GM21367 (cell line): ENCODE measurements around the gene PSMC3.

Source experiments
- ATAC-seq: cut with Tn5 transposase; IDR thresholded peaks from one replicate; pipeline ENCODE4 v1.9.1; 2021; ENCODE audit not compliant: unreplicated experiment

Gene PSMC3

DNA sequence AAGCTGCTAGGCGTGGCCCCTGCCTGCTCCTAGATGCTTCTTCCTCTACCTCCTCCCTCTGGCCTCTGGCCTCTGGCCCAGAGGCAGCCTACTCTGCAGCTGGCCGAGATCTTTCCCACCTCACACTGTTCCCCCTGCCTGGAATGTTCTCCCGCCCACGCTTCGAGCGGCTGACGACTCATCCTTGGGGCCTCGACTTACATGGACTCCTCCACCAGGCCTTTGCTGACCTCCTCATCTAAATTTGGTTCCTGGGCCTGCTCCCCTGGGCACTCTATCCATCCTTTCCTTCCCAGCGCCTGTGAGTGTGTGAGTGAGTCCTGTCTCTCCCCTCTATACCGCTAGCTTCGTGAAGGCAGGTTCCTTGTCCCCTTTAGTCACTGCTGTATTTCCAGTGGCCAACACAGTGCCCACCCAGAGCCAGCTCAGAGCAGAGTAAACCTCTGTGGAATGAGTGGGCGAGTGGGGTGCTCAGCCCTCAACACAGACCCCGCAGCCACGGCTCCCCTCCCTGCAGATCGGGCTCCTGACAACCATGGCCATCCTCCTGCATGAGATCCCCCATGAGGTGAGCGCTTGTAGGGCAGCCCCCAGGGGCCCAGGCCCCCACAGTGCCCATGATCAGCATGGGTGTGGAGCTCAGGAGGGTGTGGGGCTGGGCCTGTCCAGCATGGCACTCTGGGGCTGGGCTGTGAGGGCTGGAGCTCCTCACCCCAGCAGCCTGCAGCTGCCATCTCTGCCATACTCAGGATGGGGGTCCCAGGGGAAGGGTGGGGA lies 12.1 kb downstream of the PSMC3 start:
- ATAC-seq, result no peak

DNA sequence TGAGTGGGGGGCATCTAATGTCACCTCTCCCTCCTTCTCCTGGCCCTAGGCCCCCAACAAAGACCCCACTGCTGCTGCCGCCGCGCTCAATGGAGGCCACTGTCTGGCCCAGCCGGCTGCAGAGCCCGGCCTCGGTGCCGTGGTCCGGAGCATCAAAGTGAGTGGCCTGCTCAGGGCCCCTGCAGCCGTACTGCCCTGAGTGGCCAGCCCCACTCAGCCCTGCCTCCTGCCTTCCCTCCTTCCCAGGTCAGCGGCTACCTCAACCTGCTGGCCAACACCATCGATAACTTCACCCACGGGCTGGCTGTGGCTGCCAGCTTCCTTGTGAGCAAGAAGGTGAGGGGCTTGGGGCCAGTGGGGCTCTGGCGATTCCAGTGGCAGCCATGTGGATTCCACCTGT lies 12.9 kb downstream of the PSMC3 start:
- no peak for ATAC-seq

DNA sequence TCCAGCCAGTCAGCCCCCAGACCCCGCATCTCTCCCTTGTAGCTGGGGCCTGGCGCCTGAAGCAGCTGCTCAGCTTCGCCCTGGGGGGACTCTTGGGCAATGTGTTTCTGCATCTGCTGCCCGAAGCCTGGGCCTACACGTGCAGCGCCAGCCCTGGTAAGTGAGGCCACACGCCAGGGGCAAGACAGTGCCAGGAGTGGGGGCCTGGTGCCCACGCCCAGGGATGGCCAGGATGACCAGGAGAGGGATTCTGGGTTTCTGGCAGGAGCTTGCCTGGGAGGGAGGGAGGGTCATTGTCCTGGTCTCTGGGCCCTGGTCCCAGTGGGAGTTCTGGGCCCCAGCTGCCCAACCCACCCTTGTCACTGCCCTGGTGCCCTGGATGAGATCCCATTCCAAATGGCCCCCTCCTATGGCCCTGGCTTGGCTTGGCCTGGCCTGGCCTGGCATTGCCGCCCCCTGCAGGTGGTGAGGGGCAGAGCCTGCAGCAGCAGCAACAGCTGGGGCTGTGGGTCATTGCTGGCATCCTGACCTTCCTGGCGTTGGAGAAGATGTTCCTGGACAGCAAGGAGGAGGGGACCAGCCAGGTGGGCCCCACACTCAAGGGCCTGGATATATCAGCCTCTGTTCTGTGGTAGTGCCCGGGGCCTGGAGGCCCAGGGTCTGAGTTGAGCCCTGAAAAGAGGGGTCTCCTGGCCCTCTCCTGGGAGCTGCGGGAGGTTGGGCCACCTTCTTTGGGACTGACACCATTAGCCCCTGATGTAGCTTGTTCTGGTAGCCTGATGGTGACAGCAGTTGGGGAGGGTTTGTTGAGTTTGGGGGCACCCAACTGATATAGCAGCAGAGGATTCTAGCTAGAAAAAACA lies 14.1 kb downstream of the PSMC3 start:
- ATAC-seq, result no peak

DNA sequence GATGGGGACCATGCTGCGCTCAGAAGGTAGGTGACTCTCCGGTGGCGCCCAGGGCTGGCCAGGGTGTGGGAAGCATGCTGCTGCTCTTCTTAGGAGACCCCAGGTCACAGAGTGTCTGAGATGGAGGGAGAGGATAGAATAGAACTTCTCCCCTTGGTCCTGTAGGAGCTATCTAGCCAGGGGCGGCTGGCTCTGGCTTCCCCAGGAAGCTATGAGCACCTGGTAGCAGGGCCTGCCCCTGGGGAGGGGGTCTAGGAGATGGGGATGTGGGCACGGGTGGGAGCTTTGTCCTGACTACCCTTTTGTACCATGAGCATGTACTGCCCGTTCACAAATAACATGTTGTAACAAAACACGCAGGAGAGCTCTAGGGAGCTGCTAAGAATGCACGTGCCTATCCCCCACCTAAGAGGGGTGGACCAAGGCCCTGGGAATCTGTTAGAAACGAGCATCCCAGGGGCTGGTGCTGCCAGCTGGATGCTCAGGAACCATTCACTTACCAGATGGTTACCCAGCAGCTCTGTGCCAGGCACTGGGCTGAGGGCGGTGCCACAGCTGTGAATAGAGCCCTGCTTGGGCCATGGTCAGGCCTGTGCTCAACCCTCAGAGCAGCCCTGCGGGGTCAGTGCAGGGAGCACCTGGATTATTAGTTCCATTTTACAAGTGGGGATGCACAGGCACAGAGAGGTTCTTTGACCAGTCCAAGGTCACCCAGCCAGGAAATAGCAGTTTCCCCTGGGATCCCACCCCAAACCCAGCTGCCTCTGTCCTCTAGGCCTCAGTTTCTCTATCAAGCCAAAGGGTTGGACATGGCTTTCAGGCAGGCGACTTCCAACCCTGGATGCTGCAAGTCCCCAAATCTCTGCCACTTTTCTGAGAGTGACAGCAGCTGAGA lies 15.6 kb downstream of the PSMC3 start:
- no peak for ATAC-seq

DNA sequence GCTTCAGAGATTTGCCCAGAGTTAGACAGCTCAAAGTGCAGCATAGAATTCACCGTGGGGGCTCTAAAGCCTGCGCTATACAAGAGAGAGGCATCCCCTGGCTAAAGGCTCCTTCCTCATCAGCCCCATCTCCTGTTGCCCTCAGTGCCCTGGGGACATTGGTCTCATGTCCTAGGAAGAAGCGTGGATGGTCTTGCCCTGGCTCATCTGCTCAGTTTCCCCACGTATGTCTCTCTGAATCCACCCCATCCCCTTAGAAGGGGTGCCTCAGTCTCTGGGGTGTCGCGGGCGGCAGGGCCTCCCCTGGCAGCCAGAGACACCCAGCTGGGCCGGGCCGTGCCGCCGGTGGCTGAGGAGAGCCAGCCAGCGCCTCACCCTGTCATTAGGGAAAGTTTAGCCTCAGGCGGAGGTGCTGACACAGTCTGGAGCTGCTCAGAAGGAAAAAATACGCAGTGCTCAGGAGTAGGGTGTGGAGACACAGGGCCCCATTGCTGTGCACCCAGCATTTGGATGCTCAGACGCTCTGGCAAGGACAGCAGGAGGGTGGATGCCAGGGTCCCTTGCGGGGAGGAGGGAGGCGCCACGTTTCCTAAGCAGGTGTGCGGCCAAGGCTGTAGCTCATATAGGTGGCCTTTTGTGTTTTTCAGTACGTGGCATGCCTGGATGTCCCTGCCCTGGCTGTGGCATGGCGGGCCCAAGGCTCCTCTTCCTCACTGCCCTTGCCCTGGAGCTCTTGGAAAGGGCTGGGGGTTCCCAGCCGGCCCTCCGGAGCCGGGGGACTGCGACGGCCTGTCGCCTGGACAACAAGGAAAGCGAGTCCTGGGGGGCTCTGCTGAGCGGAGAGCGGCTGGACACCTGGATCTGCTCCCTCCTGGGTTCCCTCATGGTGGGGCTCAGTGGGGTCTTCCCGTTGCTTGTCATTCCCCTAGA lies 16.5 kb downstream of the PSMC3 start:
- ATAC-seq, result no peak

DNA sequence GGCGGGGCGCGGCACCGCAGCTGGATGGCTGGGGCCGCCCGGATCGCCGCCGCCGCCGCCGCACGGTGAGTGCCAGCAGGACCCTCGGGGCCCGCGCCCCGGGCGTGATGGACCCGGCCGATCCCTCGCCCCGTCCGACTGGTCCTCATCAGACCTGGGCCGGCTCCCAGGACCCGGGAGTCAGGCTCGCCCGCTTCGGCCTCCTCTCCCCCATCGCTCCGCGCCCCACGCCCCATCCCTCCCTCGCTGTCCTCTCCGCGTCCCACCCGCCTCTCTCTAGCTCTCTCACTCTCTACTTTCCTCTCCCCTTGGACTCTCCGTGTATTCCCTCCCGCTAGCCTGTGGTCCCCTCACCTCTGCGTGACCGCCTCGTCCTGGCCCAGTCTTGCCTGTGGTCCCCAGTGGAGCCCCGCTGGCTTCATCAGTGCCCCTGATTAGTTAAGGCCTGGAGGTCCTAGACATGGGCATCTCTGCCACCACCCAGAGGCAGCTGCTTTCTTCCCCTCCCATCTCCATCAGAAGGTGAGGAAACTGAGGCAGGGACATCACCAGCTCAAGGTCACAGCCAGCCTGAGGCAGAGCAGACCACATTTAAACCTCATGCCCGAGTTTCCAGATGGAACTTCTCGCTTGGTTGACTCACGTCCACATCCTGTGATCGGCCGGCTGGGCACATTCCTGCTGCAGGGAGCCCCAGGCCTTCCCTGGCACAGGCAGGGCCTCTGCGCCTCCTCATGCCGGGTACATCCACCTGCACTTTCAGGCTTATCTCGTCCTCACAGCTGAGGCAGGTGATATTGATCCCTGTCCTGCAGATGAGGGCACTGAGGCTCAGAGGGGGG lies 17.4 kb downstream of the PSMC3 start:
- ATAC-seq, result no peak

DNA sequence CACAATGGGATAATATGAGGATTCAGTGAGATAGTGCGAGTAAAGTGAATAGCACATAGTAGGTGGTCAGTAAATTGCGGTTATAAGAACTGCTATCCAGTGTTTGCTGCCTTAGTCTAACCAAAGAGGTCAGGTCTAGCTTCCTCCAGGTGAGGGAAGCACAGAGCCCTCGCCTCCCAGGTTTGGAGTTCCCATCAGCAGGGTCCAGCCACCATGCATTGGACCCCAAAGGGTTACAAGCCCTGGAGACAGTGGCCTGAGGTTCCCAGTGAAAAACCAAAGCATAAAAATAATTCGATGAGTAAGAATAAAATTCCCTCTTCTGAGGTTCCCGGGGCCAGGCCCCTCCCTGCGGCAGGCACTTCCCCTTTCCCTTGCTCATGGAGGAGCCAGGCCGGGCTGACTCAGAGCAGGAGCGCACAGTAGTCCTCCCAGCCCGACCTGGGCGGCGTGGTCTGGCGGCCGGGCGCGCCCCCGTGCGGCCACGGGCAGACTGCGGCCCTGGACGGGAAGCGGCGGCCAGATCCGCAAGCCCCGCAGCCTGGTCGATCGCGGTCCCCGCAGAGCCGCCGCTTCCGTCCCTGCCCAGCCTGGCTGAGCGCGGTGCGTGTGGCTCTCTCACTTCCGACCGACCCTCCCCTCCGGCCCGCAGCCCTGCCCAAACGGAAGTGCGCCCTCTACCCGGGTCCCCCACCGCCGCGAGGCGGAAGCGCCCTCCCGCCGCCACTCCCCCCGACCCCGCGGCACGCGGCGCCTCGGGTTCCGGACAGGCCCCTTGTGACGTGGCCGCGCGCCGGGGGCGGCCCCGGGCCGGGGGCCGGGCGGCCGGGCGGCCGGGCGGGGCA lies 18.3 kb downstream of the PSMC3 start, which contains the start of gene SLC39A13:
TSS of gene SLC39A13 (plus strand) at position 845 of the 845 bp plus-strand sequence. CDS start 1,505 bp downstream, outside the sequence.
- ATAC-seq, result peak; percentile 77

DNA sequence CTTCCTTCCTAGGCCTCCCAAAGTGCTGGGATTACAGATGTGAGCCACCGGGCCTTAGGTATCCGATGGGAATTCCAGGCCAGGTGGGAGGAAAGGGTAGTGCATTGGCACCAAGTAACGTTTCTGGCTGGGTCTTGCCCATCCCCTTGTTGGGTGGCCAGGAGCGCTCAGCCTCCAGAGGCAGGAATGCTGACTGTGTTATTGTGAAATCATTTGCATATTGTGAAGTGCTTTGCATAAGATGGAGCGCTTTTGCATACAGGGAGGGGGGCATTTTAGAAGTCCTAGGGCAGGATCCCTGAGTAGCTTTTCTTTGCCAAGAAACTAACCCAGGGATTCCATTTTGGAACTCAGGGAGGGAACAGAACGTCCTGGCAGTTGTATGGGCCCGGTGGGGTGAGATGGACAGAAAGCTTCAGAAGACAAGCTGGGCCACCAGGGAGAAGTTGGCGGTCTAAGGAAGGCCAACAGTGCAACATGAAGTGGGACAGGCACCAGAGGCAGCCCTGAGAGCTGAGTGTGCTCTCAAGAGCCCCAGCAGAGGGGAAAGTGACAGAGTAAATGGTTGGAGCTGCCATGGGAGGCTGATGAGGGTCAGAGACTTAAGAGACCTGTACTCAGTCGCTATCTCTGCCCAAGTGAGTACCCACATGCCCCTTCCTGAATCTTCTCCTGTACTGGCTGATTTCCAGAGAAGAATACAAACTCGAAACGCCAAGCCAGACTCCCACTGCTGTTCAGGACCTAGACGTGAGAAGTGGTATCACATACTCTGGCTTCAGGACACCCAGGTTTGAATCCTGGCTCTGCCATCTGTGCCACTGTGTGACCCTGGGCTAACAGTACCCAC lies 19.1 kb downstream of the PSMC3 start:
- no peak for ATAC-seq

DNA sequence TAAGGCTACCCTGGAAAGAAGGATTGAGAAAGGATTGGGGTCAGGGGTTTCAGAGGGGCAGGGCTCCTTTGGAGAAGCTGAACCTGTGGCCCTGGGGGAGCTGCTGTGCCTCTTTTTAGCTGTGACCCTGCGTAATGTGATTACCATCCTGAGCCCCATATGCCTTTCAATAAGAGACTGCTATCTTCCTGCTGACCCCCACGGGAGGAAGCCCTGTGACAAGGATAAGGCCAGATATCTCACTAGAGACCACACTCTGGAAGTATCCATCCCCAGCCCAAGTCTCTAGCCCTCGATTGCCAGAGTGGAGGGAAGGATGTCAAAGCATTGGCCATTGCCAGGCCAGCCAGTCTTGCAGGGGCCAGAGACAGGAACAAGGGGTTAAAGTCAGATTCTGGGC lies 22.7 kb downstream of the PSMC3 start:
- ATAC-seq, result no peak

DNA sequence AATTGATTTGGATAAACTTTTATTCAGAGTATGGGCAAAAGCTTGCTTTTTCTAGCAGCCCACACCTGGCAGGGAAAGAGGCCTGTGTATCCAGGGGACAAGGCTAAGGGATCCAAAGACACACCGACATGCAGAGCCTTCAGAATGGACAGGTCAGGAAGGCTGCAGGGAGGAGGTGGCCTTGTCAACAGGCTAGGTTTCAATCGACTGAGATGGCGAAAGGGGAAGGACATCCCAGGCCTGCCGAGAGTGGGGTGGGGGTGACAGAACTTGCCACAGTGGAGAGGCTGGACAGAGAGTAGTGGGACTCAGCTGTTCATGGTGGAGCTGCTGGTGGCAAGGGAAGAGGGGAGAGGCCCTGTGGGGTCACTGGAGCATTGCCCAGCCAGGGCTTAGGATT lies 23.1 kb downstream of the PSMC3 start:
- ATAC-seq, result no peak

DNA sequence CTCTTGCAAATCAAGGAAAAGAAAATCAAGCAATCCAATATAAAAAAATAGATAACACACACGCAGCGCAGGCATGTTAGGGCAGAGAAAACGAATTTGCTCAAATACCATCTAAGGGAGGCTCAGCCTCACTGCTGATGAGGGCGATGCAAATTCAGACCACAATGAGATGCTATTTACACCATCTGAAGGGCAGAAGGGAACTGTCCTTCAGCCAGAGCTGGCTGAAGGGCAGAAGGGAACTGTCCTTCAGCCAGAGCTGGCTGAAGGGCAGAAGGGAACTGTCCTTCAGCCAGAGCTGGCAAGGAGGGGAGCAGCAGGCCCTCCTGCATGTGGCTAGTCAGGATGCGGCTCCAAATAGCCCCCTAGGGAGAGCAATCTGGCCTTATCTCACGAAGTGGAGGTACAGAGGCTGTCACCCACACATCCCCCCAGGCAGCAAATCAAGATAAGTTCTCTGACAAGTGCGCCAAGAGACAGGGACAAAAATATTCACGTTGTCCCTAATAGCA lies 25.4 kb downstream of the PSMC3 start:
- peak; percentile 63 for ATAC-seq

DNA sequence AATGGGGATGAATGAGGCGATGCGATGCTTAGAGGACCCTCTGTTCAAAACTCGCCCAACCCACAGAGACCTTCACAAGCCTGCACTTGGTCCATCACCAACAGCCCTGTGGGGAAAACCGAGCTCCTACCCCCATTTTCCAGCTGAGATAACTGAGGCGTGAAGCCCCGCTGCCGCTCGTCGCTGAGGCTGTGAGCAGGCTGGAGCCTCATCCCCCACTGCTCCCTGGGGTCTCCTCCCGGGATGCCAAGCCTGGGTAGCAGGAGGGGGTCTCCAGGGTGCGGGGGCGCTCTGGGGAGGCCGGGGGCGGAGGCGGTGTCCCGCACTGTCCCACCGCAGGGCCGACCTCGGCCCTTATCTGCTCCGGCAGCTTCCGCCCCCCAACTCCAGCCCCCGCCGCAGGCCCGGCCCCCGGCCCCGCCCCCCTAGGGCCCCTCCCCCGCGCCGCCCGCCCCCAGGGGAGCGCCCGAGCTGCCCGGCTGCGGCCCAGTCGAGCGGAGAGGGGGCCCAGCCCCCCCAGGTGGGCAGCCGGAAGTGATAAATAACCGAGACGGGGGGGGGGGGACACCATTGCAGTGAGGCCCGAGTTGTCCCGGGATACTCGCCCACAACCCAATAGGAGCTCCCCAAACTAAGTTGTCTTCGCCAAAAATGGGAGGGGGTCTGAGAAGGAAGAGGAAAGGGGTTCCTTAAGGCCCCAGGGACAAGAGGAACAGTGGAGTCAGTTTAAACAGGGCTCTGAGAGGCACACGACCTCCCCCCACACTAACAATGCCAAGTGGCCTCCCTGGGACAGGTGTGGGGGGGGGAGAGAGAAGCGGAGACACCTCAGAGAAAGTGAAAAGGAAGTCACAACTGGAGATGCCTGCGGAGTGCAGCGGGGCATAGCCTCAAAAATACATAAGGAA lies 26.1 kb downstream of the PSMC3 start:
- peak; percentile 17 for ATAC-seq

DNA sequence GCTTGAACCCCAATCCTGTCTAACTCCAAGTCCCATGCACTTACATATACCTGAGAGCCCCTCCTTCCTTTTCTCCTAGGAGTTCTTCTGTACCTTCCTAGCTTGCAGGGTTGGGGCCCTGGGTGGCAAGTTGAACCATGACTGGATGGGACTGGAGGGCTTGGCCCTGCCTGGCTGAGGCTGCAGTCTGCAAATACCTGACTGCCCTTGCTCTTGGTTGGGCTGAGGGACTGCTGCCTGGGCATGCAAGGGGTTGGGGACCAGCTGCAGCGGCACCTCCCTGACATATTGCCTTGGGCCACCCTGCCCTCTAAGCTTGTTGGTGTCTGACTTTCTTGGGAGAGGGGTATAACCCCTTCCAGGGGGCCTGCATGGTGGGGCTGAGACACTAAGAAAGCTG lies 27.7 kb downstream of the PSMC3 start:
- ATAC-seq, result no peak

DNA sequence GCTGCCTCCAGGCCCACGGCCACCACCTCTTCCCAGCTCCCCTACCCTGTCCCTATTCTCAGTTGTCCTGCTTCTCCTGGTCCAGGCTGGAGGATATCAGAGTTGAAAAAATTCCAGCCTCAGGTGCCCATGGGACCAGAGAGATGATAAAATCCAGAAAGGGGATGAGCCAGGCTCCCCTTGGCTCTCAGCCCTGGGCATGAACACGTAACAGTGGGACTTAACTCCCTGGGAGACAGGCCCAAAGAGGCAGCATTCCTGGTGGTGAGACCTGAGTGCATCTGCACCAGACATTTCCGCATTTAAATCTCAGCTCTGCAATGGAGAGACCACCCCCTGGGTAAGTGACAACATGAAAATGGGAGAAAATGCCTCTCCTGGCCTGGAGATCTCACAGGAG lies 28.2 kb downstream of the PSMC3 start:
- ATAC-seq, result no peak

DNA sequence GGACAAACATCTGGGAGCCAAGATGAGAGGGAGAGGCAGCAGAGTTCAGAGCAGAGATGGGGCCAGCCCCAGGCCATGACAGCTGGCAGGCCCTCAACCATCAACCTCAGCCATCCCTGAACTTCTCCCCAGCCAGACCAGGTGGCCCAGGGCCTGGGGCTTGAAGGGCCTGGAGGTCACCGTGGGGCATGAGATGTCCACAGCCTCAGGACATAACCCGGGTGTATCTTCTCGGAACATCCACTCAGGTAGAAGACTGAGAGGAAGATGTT lies 30.3 kb downstream of the PSMC3 start:
- no peak for ATAC-seq
